NCI-H774 (cell line): ENCODE results near the gene CRTC1.
"Not testable (repeated sequence)": the region's sequence is repeated elsewhere in the genome, so short reads cannot be mapped to it uniquely, and the experiment has no call there.

ENCODE experiments used
- DNase-seq: peaks from one replicate; lab custom pipeline; 2025; lab: John Stamatoyannopoulos, UW

CRTC1 gene

DNA sequence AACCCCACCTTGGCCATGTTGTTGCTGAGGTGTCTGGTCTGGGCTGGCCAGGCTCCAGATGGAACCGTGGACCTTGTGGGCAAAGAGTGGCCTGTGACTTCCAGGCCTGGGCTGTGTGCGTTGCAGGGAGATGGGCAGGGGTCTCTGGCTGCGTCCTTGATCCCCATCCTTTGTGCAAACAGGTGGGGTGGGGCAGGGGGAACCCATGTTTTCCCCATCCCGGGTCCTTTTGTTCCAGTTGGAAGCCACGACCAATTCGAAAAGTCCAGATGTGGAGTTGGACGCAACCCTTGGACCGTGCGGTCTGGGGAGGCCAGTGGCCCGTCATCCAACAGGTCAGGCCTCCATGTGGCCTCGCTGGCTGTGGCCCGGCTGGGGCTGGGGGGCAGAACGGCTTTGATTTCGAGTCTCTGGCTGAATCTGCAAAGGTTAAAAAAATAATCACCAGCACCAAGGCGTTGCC lies 120.7 kb downstream of the CRTC1 start:
- DNase-seq: no peak

DNA sequence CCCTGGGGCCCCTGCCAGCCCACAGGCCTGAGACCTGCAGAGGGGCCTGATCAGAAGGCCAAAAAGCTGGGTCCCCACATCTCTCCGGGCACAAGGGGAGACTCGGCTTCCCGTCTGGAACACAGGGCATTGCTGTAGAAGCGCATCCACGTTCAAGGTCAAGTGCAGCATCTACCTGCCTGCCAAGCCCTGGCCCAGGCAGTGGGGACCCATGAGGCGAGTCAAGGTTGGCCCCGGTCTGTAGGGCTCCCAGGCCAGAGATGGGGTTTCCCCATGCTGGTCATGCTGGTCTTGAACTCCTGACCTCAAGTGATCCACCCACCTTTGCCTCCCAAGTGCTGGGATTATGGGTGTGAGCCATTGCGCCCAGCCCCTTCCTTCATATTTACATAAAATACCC lies 121.2 kb downstream of the CRTC1 start:
- no peak for DNase-seq

DNA sequence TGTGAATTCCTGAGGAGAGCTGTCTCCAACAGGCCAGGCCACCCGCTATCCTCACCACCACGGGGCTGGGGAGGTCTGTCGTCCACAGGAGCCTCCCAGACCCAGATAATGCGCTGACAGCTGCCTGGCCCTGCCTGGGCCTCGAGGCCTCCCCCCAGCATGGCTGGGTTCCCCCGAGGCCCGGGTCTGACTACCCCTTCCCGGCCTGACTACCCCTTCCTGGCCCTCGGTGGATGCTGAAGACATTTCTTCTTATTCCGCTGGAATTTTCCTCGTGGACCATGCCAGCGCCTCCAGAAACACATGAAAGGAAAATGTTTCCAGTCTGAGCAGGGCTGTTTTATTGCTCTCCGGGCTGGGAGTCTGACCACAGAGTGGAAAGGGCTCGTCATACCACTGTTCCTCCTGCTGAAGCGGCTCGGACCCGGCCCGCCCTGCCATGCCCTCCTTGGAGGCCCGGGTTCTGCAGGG lies 124.4 kb downstream of the CRTC1 start:
- DNase-seq: no peak

DNA sequence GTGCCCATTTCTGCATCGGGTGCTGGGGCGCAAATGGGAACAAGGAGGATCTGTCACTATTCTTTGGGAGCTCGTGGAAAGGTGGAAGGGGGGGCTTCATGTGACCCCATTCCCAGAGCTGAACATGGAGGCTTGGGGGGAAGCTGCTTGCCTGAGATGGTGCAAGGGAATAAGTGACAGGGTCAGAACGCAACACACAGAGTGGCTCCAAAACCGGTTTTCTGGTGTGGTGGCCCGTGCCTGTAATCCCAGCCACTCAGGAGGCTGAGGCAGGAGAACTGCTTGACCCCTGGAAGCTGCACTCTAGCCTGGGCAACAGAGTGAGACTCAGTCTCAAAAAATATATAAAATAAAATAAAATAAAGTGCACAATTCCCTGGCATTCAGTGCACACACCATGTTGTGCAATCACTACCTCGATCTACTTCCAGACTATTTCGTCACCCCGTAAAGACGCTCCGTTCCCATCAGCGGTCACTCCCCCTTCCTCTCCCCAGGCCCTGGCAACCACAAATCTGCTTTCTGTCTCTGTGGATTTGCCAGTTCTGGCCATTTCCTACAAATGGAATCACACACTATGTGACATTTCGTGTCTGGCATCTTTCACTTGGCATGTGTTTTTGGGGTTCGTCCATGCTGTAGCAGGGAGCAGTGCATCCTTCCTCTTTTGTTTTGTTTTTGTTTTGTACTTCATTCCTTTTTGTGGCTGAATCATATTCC lies 125.8 kb downstream of the CRTC1 start:
- no peak for DNase-seq

DNA sequence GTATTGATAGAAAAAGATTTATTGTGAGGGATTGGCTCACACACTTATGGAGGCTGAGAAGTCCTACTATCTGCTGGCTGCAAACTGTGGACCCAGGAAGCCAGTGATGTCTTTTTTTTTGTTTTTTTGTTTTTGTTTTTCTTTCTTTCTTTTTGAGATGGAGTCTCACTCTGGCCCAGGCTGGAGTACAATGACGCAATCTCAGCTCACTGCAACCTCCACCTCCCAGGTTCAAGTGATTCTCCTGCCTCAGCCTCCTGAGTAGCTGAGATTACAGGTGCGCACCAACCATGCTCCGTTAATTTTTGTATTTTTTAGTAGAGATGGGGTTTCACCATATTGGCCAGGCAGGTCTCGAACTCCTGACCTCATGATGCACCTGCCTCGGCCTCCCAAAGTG lies 128.2 kb downstream of the CRTC1 start:
- not testable (repeated sequence) for DNase-seq

DNA sequence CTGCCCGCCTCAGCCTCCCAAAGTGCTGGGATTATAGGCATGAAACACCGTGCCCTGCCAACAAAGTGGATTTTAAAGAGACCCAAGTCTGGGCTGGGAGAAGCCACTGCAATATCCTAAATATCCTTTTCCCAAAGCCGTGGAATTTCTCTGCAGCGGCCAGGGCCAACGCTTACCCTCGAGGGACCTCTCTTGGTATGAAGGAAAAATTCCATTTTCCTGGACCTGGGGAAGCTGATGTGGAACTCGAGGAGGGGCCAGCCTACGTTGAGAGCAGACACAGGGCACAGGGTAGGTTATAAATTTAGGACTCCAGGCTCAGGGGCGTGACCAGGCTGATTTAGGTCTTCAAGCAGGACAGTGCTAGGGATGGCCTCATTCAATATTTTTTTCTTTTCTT lies 130.6 kb downstream of the CRTC1 start:
- no peak for DNase-seq

DNA sequence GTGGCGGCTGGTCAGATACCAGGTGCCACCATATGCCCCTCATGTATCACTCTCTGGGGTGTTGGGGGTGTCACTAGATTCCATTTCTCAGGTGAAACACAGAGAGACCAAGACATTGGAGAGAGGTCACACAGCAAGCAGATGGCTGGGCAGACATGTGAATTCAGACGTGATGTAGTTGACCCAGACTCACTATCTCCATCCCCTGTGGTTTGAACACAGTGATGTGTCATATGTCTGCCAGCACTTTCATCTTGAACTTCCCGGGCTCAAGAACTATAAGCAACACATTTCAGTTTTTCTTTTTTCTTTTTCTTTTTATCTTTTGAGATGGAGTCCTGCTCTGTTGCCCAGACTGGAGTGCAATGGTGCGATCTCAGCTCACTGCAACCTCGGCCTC lies 132.2 kb downstream of the CRTC1 start:
- DNase-seq: no peak

DNA sequence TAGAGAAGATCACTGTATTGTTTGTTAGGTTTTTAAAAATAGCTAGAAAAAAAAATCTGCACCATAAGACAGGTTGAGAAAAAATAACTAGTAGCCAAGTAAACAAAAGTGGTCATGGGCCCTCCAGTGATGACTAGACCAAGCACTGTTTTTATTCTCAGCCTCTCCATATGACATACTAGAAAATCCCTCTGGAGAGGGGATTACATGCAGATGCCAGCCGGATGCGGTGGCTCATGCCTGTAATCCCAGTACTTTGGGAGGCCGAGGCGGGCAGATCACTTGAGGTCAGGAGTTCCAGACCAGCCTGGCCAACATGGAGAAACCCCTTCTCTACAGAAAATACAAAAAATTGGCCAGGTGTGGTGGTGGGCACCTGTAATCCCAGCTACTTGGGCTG lies 133.2 kb downstream of the CRTC1 start:
- DNase-seq: not testable (repeated sequence)

DNA sequence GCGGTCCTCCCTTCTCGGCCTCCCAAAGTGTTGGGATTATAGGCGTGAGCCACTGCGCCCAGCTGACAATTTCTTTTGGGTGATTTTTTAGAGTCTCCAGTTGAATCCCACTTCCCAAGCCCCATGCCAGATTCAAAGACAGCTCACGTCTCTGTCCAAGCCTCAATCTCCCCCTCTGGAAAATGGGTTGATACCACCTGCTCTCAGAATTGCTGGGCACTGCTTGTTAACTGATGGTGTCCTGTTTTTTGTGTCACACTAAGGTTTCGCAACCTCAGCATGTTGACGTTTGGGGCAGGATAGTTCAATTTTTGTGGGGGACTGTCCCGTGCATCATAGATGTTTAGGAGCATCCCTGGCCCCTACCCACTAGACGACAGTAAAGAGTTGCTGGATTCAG lies 134.1 kb downstream of the CRTC1 start:
- DNase-seq: no peak

DNA sequence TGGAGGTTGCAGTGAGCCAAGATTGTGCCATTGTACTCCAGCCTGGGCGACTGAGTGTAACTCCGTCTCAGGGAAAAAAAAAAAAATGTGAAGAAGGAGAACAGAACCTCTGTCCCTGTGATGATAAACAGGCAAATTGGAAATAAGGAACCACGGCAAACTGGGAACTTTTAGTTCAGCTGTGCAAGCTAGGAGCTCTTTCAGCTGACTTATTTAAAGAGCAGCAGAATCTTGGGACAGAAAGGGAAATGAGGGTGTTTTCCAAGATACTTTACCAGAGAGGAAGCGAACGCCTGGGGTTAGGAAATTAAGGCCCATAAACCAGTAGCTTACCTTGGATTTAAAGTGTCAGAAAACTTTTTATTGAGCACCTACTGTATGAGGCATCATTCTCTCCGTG lies 145.3 kb downstream of the CRTC1 start:
- no peak for DNase-seq

DNA sequence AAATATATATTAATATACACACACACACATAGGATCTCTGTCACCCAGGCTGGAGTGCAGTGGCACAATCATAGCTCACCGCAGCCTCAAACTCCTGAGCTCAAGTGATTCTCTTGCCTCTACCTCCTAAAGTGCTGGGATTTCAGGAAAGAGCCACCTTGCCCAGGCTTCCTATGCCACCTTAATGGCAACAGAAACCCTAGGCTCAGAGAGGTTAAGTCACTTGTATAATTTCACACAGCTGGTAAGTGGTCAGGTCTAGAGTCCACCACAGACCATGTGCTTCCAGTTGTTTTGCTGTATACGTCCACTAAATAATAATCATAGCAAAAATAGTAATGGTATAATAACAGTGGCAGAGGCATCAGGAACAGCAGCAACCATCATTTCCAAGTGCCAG lies 147.0 kb downstream of the CRTC1 start:
- DNase-seq: no peak

DNA sequence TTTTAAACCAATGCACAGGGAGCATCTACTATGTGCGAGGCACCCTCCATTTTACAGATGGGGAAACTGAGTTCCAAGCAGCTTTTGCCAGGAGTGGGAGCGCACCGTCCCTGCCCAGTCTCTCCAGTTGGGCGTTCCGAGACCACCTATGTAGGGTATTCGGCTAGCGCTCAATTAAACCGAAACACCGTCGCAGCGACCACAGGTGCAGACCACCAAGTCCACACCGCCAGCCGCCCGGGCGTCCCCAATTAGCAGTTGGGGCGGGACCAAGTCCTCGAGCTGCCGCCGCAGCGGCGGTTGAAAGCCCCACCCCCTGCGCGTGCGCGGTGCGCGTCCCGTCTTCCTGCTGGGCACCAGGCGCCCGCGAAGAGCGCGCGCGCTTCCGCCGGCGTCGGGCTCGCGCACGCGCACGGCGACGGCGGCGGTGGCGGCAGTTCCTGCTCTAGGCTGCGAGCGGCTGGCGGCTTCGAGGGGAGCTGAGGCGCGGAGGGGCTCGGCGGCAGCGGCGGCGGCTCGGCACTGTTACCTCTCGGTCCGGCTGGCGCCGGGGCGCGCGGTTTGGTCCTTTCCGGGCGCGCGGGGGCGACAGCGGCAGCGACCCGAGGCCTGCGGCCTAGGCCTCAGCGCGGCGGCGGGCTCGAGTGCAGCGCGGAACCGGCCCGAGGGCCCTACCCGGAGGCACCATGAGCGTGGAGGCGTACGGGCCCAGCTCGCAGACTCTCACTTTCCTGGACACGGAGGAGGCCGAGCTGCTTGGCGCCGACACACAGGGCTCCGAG lies 148.2 kb downstream of the CRTC1 start, which contains the start of gene UPF1:
TSS of gene UPF1 (plus strand) at position 436 of the 782 bp plus-strand sequence. CDS start at position 687, 251 bp downstream.
- DNase-seq: peak; percentile 94
